Breast epithelium (tissue), 4 donors: ENCODE measurements around the gene BIN1. TPM values are rescaled to one million over a fixed set of nuclear protein-coding genes. Genes with fewer than 3 reads are reported as not detected.
A peak's percentile ranks its signal among the peaks of the same experiment; 100 is the strongest.

ENCODE experiments used
- DNase-seq, 2 donors: peaks; one replicate each; pipeline ENCODE4 v3.0.0-alpha.2; 2019; ENCODE audit warnings: low spot score in 2 of 2
- H3K27ac ChIP-seq, 2 donors: fragments of 200-600 bp; sonication (generic) in 1 of 2; one replicate each; pipeline ENCODE4 v1.5.1; 2016 to 2019; ENCODE audit warnings: mild to moderate bottlenecking in 1 of 2
- H3K27me3 ChIP-seq, 2 donors: fragments of 200-600 bp; sonication (generic) in 1 of 2; one replicate each; pipeline versions ENCODE4 v1.5.1 to v1.6.0; 2017 to 2019; ENCODE audit warnings: control low read depth in 1 of 2, mild to moderate bottlenecking in 1 of 2
- H3K36me3 ChIP-seq: fragments of 200-600 bp; one replicate; pipeline ENCODE4 v1.5.1; 2019
- H3K4me1 ChIP-seq, 2 donors: fragments of 200-600 bp; sonication (generic); one replicate each; pipeline ENCODE4 v1.5.1; 2016 to 2019; ENCODE audit warnings: control low read depth in 1 of 2
- H3K4me3 ChIP-seq, 3 donors: fragments of 200-600 bp; sonication (generic); 1 replicate in 2 of 3; 2 replicates in 1 of 3; pipeline ENCODE4 v1.5.1; 2016 to 2019; ENCODE audit warnings: mild to moderate bottlenecking in 3 of 3, moderate library complexity in 2 of 3
- H3K9me3 ChIP-seq, 2 donors: fragments of 200-600 bp; sonication (generic) in 1 of 2; one replicate each; pipeline ENCODE4 v1.5.1; 2016 to 2019; ENCODE audit warnings: control low read depth in 1 of 2
- POLR2A ChIP-seq: fragments of 450-650 bp; IDR thresholded peaks from one replicate; pipeline ENCODE4 v1.6.1; 2016; ENCODE audit warnings: antibody characterized with exemption, mild to moderate bottlenecking, moderate library complexity
- POLR2AphosphoS5 ChIP-seq, 3 donors: sonication (generic); formaldehyde crosslinking; IDR thresholded peaks; one replicate each; pipeline ENCODE4 v1.6.1; 2017; ENCODE audit warnings: antibody characterized with exemption in 3 of 3
- intact Hi-C: fragments of 100-400 bp; cut with DNase I; formaldehyde crosslinking; loops from one replicate; pipeline ENCODE4 v1.15.1; 2023; ENCODE audit warnings: low total_unique reads
- total RNA-seq, 3 donors: library from RNA; depleted of rRNA; stranded (reverse); fragments of >200 nt; gene quantifications; one replicate each; pipeline ENCODE4 v1.1.0, GENCODE V29; 2016
- TF ChIP-seq, protein P1 (sequence below), 3 donors: fragments of 450-650 bp; IDR thresholded peaks; one replicate each; pipeline ENCODE4 v1.5.1; 2016 to 2017; ENCODE audit warnings: antibody characterized with exemption in 3 of 3, mild to moderate bottlenecking in 3 of 3, moderate library complexity in 3 of 3

The BIN1 gene
- total RNA-seq, 3 donors from 2014 or later, result 30.1 to 74.4 (median 59.3) TPM

DNA sequence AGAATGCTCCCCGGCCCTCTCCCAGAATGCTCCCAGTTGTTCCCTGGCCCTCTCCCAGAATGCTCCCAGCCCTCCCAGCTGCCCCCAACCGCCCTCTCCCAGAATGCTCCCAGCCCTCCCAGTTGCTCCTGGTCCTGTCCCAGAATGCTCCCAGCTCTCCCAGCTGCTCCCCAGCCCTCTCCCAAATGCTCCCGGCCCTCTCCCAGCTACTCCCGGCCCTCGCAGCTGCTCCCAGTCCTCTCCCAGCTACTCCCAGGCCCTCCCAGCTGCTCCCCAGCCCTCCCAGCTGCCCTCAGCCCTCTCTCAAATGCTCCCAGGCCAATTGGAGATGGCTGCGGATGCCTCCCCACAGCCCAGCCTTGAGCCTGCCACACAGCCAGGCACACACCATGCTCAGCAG lies 31.1 kb downstream of the BIN1 start:
- Histone ChIP-seq H3K4me3 (no peak overlapping the region), H3K9me3 (no peaks in the 10 kb centered on the region), H3K4me1 (no peaks in the 10 kb centered on the region), H3K27ac (peak overlapping the region in 1 of 2 donors; percentile 52), H3K27me3 (no peaks in the 10 kb centered on the region), H3K36me3 (no peaks in the 10 kb centered on the region)
- intact Hi-C loops, result no loop called here
- no peak for TF ChIP-seq POLR2AphosphoS5 (IDR thresholded peaks at IDR 0.05)
- TF ChIP-seq, protein P1, sequence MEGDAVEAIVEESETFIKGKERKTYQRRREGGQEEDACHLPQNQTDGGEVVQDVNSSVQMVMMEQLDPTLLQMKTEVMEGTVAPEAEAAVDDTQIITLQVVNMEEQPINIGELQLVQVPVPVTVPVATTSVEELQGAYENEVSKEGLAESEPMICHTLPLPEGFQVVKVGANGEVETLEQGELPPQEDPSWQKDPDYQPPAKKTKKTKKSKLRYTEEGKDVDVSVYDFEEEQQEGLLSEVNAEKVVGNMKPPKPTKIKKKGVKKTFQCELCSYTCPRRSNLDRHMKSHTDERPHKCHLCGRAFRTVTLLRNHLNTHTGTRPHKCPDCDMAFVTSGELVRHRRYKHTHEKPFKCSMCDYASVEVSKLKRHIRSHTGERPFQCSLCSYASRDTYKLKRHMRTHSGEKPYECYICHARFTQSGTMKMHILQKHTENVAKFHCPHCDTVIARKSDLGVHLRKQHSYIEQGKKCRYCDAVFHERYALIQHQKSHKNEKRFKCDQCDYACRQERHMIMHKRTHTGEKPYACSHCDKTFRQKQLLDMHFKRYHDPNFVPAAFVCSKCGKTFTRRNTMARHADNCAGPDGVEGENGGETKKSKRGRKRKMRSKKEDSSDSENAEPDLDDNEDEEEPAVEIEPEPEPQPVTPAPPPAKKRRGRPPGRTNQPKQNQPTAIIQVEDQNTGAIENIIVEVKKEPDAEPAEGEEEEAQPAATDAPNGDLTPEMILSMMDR (IDR thresholded peaks at IDR 0.05), result no peak
- TF ChIP-seq POLR2A, result no peak
- DNase-seq, result no peak

DNA sequence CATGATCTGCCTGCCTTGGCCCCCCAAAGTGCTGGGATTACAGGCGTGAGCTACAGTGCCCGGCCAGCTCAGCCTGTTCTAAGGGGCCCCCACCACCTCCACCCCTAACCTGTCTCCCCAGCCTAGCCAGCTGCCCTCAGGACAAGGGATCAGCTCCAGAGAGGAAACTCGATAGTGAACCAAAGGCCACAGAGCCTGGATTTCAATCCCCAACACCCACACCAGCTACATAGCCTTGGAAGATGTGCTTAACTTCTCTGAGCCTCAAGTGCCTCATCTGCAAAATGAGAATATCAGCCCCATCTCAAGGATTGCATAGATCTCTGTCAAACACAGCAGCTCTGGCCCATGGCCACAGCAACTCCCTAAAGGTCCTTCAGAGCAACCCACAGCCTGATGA lies 32.0 kb downstream of the BIN1 start:
- intact Hi-C loops, result no loop called here

DNA sequence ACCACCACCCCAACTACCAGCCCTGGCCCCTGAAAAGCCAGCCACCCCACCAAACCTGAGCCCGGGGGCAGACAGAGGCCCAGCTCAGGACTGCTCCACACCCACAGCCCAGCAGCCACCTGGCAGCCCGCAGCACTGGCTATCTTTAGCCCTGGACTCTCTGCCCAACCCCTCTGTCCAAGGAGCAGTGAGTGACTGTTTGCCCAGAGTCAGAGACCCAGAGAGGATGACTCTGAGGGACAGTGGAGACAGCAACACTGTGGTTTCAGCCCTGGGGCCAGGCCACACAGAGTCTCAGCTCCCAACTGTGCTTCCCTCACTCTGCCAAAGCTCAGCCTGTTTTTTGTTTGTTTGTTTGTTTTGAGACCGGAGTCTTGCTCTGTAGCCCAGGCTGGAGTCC lies 32.6 kb downstream of the BIN1 start:
- no peak for TF ChIP-seq POLR2AphosphoS5 (IDR thresholded peaks at IDR 0.05)
- TF ChIP-seq, protein P1 (IDR thresholded peaks at IDR 0.05), result no peak
- TF ChIP-seq POLR2A, result no peak
- Histone ChIP-seq H3K4me3 (no peak overlapping the region), H3K9me3 (no peaks in the 10 kb centered on the region), H3K4me1 (no peaks in the 10 kb centered on the region), H3K36me3 (no peaks in the 10 kb centered on the region), H3K27ac (peak overlapping the region in 1 of 2 donors; percentile 66), H3K27me3 (no peaks in the 10 kb centered on the region)
- intact Hi-C loops, result no loop called here
- DNase-seq, result no peak

More for the DNA sequence above, 32.0 kb downstream of the BIN1 start:
- Histone ChIP-seq H3K27ac (peak overlapping the region in 1 of 2 donors; percentile 66), H3K4me1 (no peaks in the 10 kb centered on the region), H3K9me3 (no peaks in the 10 kb centered on the region), H3K27me3 (no peaks in the 10 kb centered on the region), H3K36me3 (no peaks in the 10 kb centered on the region), H3K4me3 (no peak overlapping the region)
- TF ChIP-seq POLR2A (no peak), POLR2AphosphoS5 (IDR thresholded peaks at IDR 0.05) (no peak)
- TF ChIP-seq, protein P1 (IDR thresholded peaks at IDR 0.05), result no peak
- no peak for DNase-seq

DNA sequence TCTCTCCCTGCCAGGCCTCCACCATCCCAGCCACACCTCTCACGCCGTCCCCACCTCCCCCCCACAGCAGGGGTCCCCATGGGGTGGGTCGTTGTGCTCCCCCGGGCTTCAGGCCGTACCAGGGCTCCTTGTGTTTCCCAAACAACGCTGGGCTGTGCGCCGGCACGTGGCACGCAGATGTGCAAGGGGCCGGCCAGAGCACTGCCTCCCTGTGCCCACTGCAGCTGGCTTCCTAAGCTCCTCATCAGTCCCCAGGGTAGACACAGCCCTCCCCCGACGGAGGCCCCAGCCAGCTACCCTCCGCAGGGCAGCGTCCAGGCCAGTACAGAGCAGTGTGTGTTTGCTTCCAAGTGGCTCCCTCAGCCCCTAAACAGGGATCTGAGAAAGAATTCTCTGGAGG lies 34.0 kb downstream of the BIN1 start:
- H3K4me3 ChIP-seq, result no peak overlapping the region
- H3K27ac ChIP-seq, result peak overlapping the region in 1 of 2 donors; percentile 66
- TF ChIP-seq, protein P1 (IDR thresholded peaks at IDR 0.05), result no peak
- TF ChIP-seq POLR2AphosphoS5 (IDR thresholded peaks at IDR 0.05) (no peak), POLR2A (no peak)
- H3K9me3 ChIP-seq, result no peaks in the 10 kb centered on the region
- no peaks in the 10 kb centered on the region for H3K27me3 ChIP-seq
- H3K36me3 ChIP-seq, result no peaks in the 10 kb centered on the region
- intact Hi-C loops, result no loop called here
- no peaks in the 10 kb centered on the region for H3K4me1 ChIP-seq
- no peak for DNase-seq

DNA sequence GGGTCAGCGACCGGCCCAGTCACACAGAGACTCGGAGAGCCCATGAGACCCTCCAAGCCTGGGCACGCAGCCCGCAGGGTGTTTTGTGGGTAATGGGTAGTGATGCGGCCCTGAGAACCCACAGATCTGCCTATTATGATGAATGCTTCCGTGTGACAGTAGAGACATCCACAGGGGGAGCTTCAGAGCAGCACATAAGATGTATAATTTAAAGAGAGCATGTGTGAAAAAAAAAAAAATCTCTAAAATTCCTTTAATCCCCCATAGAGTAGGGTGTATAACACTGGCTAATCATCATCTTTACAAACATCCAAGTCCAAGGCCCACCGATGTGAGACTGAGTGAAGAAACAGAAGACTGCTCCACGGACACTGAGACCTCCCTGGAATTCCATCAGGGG lies 34.6 kb downstream of the BIN1 start:
- H3K27ac ChIP-seq, result peak overlapping the region in 1 of 2 donors; percentile 66
- no peak for TF ChIP-seq POLR2AphosphoS5 (IDR thresholded peaks at IDR 0.05)
- TF ChIP-seq, protein P1 (IDR thresholded peaks at IDR 0.05), result no peak
- no peak for TF ChIP-seq POLR2A
- intact Hi-C loops, result no loop called here
- H3K9me3 ChIP-seq, result no peaks in the 10 kb centered on the region
- no peak for DNase-seq
- no peaks in the 10 kb centered on the region for H3K36me3 ChIP-seq
- no peaks in the 10 kb centered on the region for H3K27me3 ChIP-seq
- H3K4me3 ChIP-seq, result no peak overlapping the region
- no peaks in the 10 kb centered on the region for H3K4me1 ChIP-seq
